ENCODE results near the gene NMRAL1. TPM values are rescaled to one million over a fixed set of nuclear protein-coding genes. Genes with fewer than 3 reads are reported as not detected.
A peak's percentile ranks its signal among the peaks of the same experiment; 100 is the strongest.

NMRAL1 gene
- total RNA-seq, 1 donor from 2014 or later: 48.7 TPM

- DNase-seq (ENCODE audit: low spot score, unreplicated experiment): no peak
- H3K4me3 Mint-ChIP-seq (ENCODE audit: low read depth): no peak overlapping the region
- H3K27ac Mint-ChIP-seq: peak overlapping the region; percentile 92
- no peaks in the 10 kb centered on the region for H3K9me3 Mint-ChIP-seq (ENCODE audit: low read depth)
- H3K36me3 Mint-ChIP-seq (ENCODE audit: insufficient read depth): peaks cover 17% of the 10 kb centered on the region
- peaks cover 8% of the 10 kb centered on the region for H3K4me1 Mint-ChIP-seq (ENCODE audit: low read depth)
- no peaks in the 10 kb centered on the region for H3K27me3 Mint-ChIP-seq
- TF ChIP-seq CTCF (IDR thresholded peaks at IDR 0.05; ENCODE audit: unreplicated experiment): no peak
These were observed 40.3 kb downstream of the NMRAL1 start for GRCh38 chr16:4433914-4434787.

GRCh38 chr16:4433228-4433627 lies 41.2 kb downstream of the NMRAL1 start:
- TF ChIP-seq CTCF (IDR thresholded peaks at IDR 0.05; ENCODE audit: unreplicated experiment): no peak
- no peak for DNase-seq (ENCODE audit: low spot score, unreplicated experiment)
- Mint-ChIP-seq H3K27ac (no peak overlapping the region), H3K4me1 (ENCODE audit: low read depth) (peaks cover 8% of the 10 kb centered on the region), H3K27me3 (no peaks in the 10 kb centered on the region), H3K4me3 (ENCODE audit: low read depth) (no peak overlapping the region), H3K9me3 (ENCODE audit: low read depth) (no peaks in the 10 kb centered on the region), H3K36me3 (ENCODE audit: insufficient read depth) (peaks cover 20% of the 10 kb centered on the region)

- no peaks in the 10 kb centered on the region for H3K9me3 Mint-ChIP-seq (ENCODE audit: low read depth)
- H3K4me1 Mint-ChIP-seq (ENCODE audit: low read depth): peaks cover 21% of the 10 kb centered on the region
- no peak for TF ChIP-seq CTCF (IDR thresholded peaks at IDR 0.05; ENCODE audit: unreplicated experiment)
- no peak for DNase-seq (ENCODE audit: low spot score, unreplicated experiment)
- no peaks in the 10 kb centered on the region for H3K27me3 Mint-ChIP-seq
- peaks cover 15% of the 10 kb centered on the region for H3K36me3 Mint-ChIP-seq (ENCODE audit: insufficient read depth)
- H3K4me3 Mint-ChIP-seq (ENCODE audit: low read depth): no peak overlapping the region
- H3K27ac Mint-ChIP-seq: no peak overlapping the region
These were observed 43.4 kb downstream of the NMRAL1 start for GRCh38 chr16:4431023-4431422.

- H3K4me3 Mint-ChIP-seq (ENCODE audit: low read depth): no peak overlapping the region
These were observed 45.9 kb downstream of the NMRAL1 start for GRCh38 chr16:4428500-4428899.

More at GRCh38 chr16:4428500-4428899, 45.9 kb downstream of the NMRAL1 start:
- TF ChIP-seq CTCF (IDR thresholded peaks at IDR 0.05; ENCODE audit: unreplicated experiment): no peak
- Mint-ChIP-seq H3K27ac (no peak overlapping the region), H3K36me3 (ENCODE audit: insufficient read depth) (peaks cover 7% of the 10 kb centered on the region), H3K27me3 (no peaks in the 10 kb centered on the region), H3K9me3 (ENCODE audit: low read depth) (no peaks in the 10 kb centered on the region), H3K4me1 (ENCODE audit: low read depth) (peaks cover 17% of the 10 kb centered on the region)
- no peak for DNase-seq (ENCODE audit: low spot score, unreplicated experiment)
